Pulmonary artery endothelial cell (primary cell): ENCODE results near the gene CCDC32. TPM values are rescaled to one million over a fixed set of nuclear protein-coding genes. Genes with fewer than 3 reads are reported as not detected.

Experiments
- DNase-seq: peaks from one replicate; pipeline ENCODE4 v3.0.0-alpha.2; 2011; ENCODE audit warnings: low read depth, low spot score
- total RNA-seq: library from RNA; depleted of rRNA; stranded (reverse); fragments of >200 nt; gene quantifications from 2 replicates; pipeline ENCODE4 v1.2.3, GENCODE V29; 2014

Gene CCDC32
- total RNA-seq, 1 donor from 2014 or later, result 20.8 TPM

- no peak for DNase-seq
Observed at GRCh38 chr15:40513609-40514008, 51.2 kb downstream of the CCDC32 start.

- DNase-seq, result no peak
Observed at GRCh38 chr15:40512440-40512839, 52.4 kb downstream of the CCDC32 start.

- DNase-seq, result no peak
Observed at GRCh38 chr15:40511472-40512133, 53.2 kb downstream of the CCDC32 start.

- DNase-seq, result no peak
Observed at GRCh38 chr15:40511093-40511471, 53.8 kb downstream of the CCDC32 start.

- DNase-seq, result no peak
Observed at GRCh38 chr15:40510201-40510600, 54.6 kb downstream of the CCDC32 start.

GRCh38 chr15:40508216-40508615, 56.6 kb downstream of the CCDC32 start:
- DNase-seq, result no peak

- no peak for DNase-seq
Observed at GRCh38 chr15:40506964-40507571, 57.8 kb downstream of the CCDC32 start.

Other genes starting within 250 kb of the CCDC32 start
- gene INAFM2, start 241.3 kb downstream of the CCDC32 start, total RNA-seq, result 20.6 and 28.3 TPM in 2 replicates
- 17.0 and 25.1 TPM in 2 replicates for gene CCDC9B, start 224.1 kb downstream of the CCDC32 start, total RNA-seq
- gene PHGR1, start 214.0 kb downstream of the CCDC32 start, total RNA-seq, result not detected in 2 replicates
- gene DISP2, start 206.8 kb downstream of the CCDC32 start, total RNA-seq, result 0.04 and 0.07 TPM in 2 replicates
- 48.5 and 96.0 TPM in 2 replicates for gene KNSTRN, start 182.3 kb downstream of the CCDC32 start, total RNA-seq
- gene IVD, start 159.2 kb downstream of the CCDC32 start, total RNA-seq, result 43.4 and 50.7 TPM in 2 replicates
- 6.8 and 7.1 TPM in 2 replicates for gene BAHD1, start 124.1 kb downstream of the CCDC32 start, total RNA-seq
- gene CHST14, start 94.1 kb downstream of the CCDC32 start, total RNA-seq, result 11.0 and 11.1 TPM in 2 replicates
- 15.7 and 16.5 TPM in 2 replicates for gene RPUSD2, start 4.3 kb upstream of the CCDC32 start, total RNA-seq
- 18.1 and 33.8 TPM in 2 replicates for gene KNL1, start 29.2 kb upstream of the CCDC32 start, total RNA-seq
- 9.2 and 12.9 TPM in 2 replicates for gene RAD51, start 130.1 kb upstream of the CCDC32 start, total RNA-seq
- gene RMDN3, start 190.2 kb upstream of the CCDC32 start, total RNA-seq, result 26.9 and 37.8 TPM in 2 replicates
- gene GCHFR, start 199.0 kb upstream of the CCDC32 start, total RNA-seq, result 10.6 and 12.9 TPM in 2 replicates
- 0.53 and 0.63 TPM in 2 replicates for gene C15orf62, start 204.9 kb upstream of the CCDC32 start, total RNA-seq
- 13.9 and 25.8 TPM in 2 replicates for gene ZFYVE19, start 242.0 kb upstream of the CCDC32 start, total RNA-seq
- 38.2 and 48.7 TPM in 2 replicates for gene DNAJC17, start 242.4 kb upstream of the CCDC32 start, total RNA-seq